Measurements from ENCODE around the gene FOSB. TPM values are rescaled to one million over a fixed set of nuclear protein-coding genes. Genes with fewer than 3 reads are reported as not detected.
A peak's percentile ranks its signal among the peaks of the same experiment; 100 is the strongest.

The FOSB gene
- total RNA-seq, 1 donor from 2014 or later: 13.3 TPM

GRCh38 chr19:45472563-45473366 lies 5.0 kb downstream of the FOSB start:
- Histone ChIP-seq H3K4me2 (ENCODE audit: low read length) (peak overlapping the region; percentile 97), H3K27me3 (ENCODE audit: insufficient read depth, low read length) (no peaks in the 10 kb centered on the region), H3K36me3 (ENCODE audit: insufficient read depth, low read length) (no peaks in the 10 kb centered on the region), H3K4me3 (ENCODE audit: insufficient read depth, low read depth, low read length) (peak overlapping the region; percentile 24), H4K20me1 (ENCODE audit: insufficient read depth, low read length) (peaks cover 26% of the 10 kb centered on the region), H3K27ac (ENCODE audit: low read depth, low read length) (no peak overlapping the region), H3K4me1 (ENCODE audit: insufficient read depth, low read length) (peaks cover 28% of the 10 kb centered on the region), H3K9me3 (ENCODE audit: insufficient read depth, low read depth, low read length) (no peaks in the 10 kb centered on the region), H3K79me2 (ENCODE audit: insufficient read depth, low read length) (no peaks in the 10 kb centered on the region), H3K9ac (ENCODE audit: low read length) (peak overlapping the region; percentile 54), H2AFZ (ENCODE audit: low read depth, low read length) (no peak overlapping the region)
- Mint-ChIP-seq H3K27me3 (ENCODE audit: low read depth, unreplicated experiment) (peaks cover 3% of the 10 kb centered on the region), H3K36me3 (ENCODE audit: low read depth, unreplicated experiment) (peaks cover 3% of the 10 kb centered on the region), H3K9me3 (ENCODE audit: unreplicated experiment) (no peaks in the 10 kb centered on the region), H3K4me1 (ENCODE audit: low read depth, unreplicated experiment) (peaks cover 10% of the 10 kb centered on the region), H3K4me3 (ENCODE audit: unreplicated experiment) (peak overlapping the region; percentile 7), H3K27ac (ENCODE audit: unreplicated experiment) (no peak overlapping the region)
- DNase-seq (ENCODE audit: low read depth) (no peak), FAIRE-seq (no peak)
- TF ChIP-seq EZH2 (IDR thresholded peaks at IDR 0.05; ENCODE audit: insufficient read depth, low read length) (no peak), CTCF (IDR thresholded peaks at IDR 0.05; ENCODE audit: insufficient read depth, low read depth, low read length) (no peak)

- Mint-ChIP-seq H3K27ac (ENCODE audit: unreplicated experiment) (no peak overlapping the region), H3K4me1 (ENCODE audit: low read depth, unreplicated experiment) (peaks cover 13% of the 10 kb centered on the region), H3K9me3 (ENCODE audit: unreplicated experiment) (no peaks in the 10 kb centered on the region), H3K27me3 (ENCODE audit: low read depth, unreplicated experiment) (peaks cover 3% of the 10 kb centered on the region), H3K36me3 (ENCODE audit: low read depth, unreplicated experiment) (peaks cover 3% of the 10 kb centered on the region), H3K4me3 (ENCODE audit: unreplicated experiment) (no peak overlapping the region)
- no peak for FAIRE-seq
- no peak for TF ChIP-seq EZH2 (IDR thresholded peaks at IDR 0.05; ENCODE audit: insufficient read depth, low read length)
- TF ChIP-seq CTCF (IDR thresholded peaks at IDR 0.05; ENCODE audit: insufficient read depth, low read depth, low read length): no peak
- H3K4me1 ChIP-seq (ENCODE audit: insufficient read depth, low read length): peaks cover 26% of the 10 kb centered on the region
- H3K9ac ChIP-seq (ENCODE audit: low read length): no peak overlapping the region
- H3K4me3 ChIP-seq (ENCODE audit: insufficient read depth, low read depth, low read length): no peak overlapping the region
- H4K20me1 ChIP-seq (ENCODE audit: insufficient read depth, low read length): peaks cover 22% of the 10 kb centered on the region
- H2AFZ ChIP-seq (ENCODE audit: low read depth, low read length): no peak overlapping the region
- H3K27ac ChIP-seq (ENCODE audit: low read depth, low read length): no peak overlapping the region
- H3K36me3 ChIP-seq (ENCODE audit: insufficient read depth, low read length): no peaks in the 10 kb centered on the region
- no peak overlapping the region for H3K4me2 ChIP-seq (ENCODE audit: low read length)
- no peak for DNase-seq (ENCODE audit: low read depth)
- H3K27me3 ChIP-seq (ENCODE audit: insufficient read depth, low read length): no peaks in the 10 kb centered on the region
- no peaks in the 10 kb centered on the region for H3K79me2 ChIP-seq (ENCODE audit: insufficient read depth, low read length)
- no peaks in the 10 kb centered on the region for H3K9me3 ChIP-seq (ENCODE audit: insufficient read depth, low read depth, low read length)
Measured at GRCh38 chr19:45473367-45473681, 5.5 kb downstream of the FOSB start.
